NCI-H345 treated with DMSO at 0.1 percent for 48 hours (cell line): ENCODE results near the gene ASPA.

Experiments
- DNase-seq: peaks from one replicate; lab custom pipeline; 2025; ENCODE audit not compliant: unreplicated experiment; lab: John Stamatoyannopoulos, UW

The ASPA gene

DNA sequence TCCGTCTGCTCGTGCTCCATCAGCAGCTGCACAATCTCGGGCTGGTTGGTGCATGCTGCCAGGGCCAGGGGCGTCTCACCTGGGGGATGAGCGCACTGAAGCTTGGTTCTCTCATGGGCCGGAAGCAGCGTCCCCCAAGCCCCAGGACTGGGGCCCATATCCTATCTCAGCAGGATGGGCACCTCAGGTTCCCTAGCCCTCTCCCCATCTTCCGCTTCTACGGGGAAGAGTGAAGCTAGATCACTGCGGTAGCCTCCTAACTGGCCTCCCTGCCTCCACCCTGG is 57.0 kb downstream of the ASPA start:
- DNase-seq, result no peak

DNA sequence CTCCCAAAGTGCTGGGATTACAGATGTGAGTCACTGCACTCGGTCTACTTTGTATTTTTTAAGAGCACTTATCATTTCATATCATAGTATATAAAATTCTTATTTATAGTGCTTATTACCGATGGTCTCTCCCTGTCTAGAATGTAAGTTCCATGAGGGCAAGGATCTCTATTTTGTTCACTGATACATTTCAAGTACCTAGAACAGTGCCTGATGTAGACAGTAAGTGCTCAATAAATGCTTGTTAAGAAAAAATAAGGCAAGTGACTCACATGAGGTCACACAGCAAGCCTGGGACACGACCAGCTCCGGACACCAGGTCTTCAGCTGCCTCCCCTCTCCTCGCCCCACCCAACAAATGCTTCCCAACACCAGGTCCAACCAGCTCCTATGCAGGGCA is 58.0 kb downstream of the ASPA start:
- no peak for DNase-seq

DNA sequence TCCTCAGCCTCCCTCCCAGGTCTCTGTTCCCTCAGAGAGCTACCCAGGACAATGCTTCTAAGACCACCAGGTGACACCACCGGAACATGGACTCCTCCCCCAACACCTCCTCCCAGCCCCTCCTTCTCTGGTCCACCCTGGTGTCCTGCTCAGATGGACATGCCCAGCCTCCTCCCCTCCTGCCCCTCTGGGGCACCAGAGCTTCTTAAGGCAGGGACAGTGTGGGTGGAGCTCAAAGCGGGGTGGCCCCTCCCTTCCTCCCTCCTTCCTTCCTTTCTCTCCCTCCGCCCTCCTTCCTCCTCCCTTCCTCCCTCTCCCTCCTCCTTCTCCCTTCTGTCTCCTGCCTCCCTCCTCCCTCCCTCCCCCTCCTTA is 59.1 kb downstream of the ASPA start:
- DNase-seq, result no peak

DNA sequence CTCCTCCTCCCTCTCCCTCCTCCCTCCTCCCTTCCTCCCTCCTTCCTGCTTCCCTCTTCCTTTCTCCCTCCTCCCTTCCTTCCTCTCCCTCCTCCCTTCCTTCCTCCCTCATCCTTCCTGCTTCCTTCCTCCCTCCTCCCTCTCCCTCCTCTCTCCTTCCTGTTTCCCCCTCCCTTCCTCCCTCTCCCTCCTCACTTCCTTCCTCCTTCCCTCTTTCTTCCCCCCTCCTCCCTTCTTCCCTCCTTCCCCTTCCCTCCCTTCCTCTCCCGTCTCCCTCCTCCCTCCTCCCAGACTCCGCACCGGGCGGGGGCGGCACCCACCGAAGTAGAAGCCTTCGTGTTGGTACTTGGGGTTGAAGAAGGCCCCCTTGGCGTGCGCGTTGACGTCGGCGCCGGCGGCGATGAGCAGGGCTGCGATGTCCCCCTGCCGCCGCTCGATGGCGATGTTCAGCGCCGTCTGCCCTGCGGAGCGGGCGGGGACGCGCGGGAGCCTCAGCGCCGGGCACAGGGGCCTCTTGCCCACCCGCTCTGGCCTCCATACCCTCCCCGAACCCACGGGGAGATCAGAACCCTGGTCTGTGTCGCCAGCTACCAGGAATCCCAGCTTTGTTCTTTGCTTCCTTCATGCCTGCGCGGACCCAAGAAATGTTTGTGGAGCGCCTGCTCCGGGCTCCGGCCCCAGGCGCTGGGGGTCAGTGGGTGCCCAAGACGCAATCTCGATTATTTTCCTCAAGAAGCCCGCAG is 59.6 kb downstream of the ASPA start:
- DNase-seq, result no peak

DNA sequence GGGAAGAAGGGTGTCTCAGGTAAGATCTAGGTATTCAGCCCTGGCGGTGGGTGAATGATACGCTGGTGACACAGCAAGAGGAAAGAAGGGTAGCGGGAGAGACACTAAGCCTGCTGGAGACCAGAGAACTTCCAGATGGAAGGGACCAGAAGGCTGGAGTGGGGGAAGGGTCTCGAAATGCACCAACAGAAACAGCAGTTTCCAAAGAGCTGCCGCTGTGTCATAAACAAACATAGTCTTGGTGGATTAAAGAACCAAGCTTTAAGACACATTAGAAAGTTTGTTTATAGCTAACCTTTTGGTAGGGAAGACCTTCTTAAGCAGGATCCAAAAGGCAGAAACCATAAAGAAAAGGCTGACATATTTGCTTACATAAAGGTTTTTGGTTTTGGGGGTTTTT is 60.9 kb downstream of the ASPA start:
- DNase-seq, result no peak

DNA sequence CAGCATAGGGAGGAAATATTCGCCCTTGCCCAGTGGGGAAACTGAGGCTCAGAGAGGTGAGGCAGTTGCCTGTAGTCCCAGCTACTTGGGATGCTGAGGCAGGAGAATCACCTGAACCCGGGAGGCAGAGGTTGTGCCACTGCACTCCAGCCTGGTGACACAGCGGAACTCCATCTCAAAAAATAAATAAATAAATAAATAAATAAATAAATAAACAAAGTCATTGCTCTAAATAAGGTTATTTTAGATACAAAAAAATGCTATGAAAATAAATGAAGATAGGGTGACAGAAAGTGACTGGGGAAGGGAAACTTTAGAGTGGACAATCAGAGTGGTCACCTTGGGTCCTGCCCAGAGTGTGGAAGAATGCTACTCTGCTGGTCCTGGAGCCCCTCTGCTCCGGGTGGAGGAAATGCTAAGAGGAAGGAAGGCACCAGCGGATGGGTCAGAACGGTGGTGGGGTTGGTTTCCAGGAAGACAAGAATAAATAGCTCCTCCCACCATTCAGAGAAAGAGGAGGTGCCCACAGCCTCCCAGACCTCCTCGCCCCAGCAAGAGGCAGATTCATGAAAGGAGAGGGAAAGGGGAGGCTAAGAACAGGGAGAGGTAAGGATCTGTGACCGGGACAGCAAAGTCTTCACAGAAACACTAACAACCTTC is 64.2 kb downstream of the ASPA start:
- DNase-seq, result no peak

DNA sequence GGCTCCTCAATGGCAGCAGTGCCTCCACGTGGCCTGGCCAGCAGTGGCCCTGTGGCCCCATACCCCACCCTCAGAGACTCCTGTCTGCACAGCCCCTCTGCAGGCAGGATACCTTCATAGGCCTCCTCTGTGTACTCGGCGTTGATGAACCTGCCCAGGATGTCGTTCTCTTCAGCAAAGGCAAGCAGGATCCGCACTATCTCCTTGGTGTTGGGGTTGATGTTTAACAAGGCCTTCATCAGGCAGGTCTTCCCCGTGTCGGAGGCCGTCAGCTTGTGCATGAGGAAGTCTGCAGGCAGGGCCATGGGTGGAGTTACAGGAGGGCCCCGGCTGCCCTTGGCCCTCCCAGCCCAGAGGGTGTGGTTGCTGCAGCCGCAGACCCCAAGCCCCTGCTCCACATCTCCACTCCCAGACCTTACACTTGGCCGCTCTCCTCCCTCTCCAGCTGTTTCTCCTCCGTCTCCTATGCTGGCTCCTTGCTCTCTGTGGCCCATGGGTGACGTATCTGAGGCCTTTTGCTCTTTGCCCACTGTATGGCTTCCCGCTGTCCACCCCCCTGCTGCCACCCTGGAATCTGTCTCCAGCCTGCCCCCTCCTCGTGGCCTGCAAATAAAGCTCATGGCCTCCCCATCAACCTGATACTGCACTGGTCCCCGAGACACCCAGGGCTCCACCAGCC is 66.8 kb downstream of the ASPA start:
- no peak for DNase-seq

DNA sequence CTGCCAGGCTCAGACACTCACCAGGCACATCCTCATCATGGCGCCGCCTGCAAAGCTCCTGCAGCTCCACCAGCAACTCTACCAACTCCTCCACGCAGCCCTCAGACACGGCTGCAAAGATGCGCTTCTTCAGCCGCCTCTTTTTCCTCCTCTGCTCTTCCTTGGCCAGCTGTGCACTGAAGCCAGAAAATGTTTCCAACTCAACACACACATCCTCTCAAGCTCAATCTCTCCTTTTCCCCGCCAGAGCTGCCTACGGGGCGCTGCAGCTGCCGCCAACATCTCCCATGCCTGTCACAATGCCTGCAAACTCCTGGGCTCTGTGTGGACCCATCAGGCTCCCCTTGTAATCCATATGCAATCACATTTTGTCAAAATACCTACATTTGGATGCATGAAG is 67.7 kb downstream of the ASPA start:
- no peak for DNase-seq

DNA sequence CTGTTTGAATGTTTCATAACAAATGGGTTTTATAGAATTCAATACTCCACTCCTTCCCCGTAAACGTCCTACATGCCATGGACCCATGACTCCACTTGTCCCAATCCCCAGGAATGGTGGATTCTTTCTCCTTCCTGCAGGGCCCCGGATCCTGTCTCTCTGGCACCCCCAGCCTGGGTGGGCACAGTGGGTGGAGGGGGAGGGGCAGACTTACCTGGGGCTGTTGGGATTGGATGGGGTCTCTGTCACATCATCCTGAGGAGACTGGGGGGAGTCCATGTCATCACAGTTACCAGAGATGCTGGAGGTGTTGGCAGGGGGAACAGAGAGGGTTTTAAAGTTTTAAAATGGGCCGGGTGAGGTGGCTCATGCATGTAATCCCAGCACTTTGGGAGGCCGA is 68.6 kb downstream of the ASPA start:
- DNase-seq, result no peak

DNA sequence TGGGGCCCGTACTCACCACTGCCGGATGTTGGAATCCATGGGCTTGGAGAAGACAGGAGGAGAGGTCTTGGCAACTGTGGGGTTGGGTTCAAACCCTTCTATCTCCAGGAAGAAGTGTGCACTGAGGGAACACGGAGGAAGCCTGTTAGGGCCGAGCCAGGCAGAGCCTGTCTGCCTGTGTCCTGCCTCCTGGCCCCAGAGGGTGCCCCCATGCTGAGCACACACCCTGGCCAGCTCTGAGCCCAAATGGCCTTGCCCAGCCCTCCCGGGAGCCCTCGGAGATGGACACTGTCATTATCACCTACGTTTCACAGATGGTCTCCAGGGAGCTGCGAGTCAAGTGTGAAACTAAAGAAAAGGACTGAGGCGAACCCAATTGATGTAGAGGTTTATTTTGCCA is 69.4 kb downstream of the ASPA start:
- no peak for DNase-seq

DNA sequence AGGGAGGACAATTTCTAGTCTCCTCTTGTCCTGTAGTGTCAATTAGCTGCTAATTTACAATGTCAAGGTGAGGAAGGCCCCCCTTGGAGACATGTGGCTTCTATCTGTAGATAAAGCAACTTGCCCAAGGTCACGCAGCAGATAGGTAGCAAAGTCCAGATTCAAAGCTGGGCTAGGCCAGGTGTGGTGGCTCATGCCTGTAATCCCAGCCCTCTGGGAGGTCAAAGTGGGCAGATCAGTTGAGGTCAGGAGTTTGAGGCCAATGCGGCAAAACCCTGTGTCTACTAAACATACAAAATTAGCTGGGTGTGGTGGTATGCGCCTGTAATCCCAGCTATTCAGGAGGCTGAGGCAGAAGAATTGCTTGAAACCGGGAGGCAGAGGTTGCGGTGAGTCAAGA is 70.7 kb downstream of the ASPA start:
- DNase-seq, result no peak

DNA sequence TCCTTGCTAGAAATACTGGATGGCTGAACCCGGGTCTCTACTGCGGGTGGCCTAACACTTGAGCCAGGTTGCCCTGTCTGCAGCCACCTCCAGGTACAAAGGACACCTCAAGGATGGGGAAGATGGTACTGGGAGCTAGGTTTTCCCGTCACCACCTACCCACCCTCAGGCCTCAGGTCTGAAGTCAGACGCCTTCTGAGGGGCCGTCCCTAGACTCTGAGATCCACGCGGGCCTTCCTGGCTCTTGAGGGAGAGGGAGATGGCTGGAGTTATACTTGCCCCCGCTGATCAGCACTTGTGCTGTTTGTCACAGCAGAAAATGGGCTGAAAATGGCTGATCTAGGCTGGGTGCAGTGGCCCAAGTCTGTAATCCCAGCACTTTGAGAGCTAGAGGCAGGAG is 71.2 kb downstream of the ASPA start:
- no peak for DNase-seq

DNA sequence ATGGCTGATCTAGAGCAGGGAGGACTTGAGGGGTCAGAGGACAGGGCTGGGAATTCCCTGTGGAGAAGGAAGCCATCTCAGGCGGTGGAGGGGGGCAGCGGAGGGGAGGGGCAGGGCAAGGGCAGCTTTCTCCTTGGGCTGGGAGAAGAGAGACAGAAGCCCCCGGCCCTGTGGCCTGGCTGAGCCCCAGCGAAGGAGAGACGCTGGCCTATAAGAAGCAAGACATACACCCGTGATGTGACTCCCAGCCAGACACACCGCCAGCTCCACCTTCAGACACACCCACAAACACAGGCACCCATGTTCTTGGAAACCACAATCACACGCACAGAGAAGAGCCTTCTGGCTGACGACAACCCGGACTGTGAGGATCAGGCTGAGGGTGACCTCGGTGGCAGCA is 71.8 kb downstream of the ASPA start:
- no peak for DNase-seq

DNA sequence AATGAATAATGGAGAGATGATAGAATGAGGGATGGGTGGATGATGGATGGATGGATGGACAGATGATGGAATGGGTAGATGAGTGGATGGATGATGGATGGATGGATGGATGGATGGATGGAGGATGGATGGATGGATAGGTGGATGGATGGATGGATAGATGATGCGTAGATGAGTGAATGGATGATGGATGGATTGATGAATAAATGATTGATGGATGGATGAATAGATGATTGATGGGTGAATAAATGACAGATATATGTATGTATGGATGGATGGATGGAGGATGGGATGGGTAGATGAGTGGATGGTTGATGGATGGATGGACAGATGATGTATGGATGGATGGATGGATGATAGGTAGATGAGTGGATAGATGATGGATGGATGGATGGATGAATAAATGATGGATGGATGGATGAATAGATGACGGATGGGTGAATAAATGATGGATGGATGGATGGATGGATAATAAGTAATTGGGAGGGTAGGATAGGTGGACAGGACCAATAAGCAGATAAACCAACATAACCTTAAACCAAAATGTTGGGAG is 73.9 kb downstream of the ASPA start:
- no peak for DNase-seq

DNA sequence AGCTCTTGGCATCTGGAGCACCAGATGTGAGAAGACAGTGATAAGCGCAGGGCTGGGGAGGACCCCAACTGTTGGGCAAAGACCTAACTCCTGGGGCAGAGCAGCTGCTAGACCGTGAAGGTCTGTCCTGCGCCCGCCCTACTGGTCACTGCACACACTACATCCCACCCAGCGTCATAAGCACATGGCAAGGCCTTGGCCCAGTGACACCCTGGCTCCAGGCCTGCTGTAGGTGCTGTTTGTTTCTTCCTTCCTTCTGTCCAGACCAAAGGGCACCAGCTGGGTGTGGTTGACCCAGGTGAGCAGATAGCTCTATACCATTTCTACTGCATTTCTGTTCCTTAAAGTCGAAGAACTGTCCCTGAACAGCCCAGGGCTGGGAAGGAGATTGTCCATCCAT is 75.4 kb downstream of the ASPA start:
- no peak for DNase-seq

DNA sequence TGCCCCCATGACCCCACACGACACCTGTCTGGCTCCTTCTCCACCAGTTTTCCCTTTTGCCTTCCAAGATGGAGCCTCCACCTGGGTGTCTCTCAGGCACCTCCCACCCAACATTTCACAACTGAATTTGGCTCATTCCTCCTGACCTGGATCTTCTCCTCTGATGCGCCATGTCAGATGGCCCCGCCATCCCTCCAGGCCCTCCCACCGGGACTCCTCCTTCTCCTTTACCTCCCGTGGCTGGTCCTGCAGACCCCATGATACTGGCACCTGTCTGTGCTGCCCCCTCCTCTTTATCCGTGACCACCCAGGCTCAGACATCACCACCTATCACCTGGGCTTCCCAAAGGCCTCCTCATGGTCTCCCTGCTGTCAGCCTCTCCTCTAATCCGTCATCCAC is 77.1 kb downstream of the ASPA start:
- no peak for DNase-seq
